GM21825 (cell line): Measurements from ENCODE around the gene GPATCH2L.

Source experiments
- ATAC-seq: cut with Tn5 transposase; IDR thresholded peaks from one replicate; pipeline ENCODE4 v1.9.1; 2021; ENCODE audit warnings: mild to moderate bottlenecking, moderate library complexity; ENCODE audit not compliant: unreplicated experiment

The GPATCH2L gene

GRCh38 chr14:76151398-76152332 lies at the start of gene GPATCH2L:
Gene GPATCH2L (plus strand): TSS chr14:76151922. CDS start chr14:76154364, 2,442 bp downstream.
- ATAC-seq: peak; percentile 90

GRCh38 chr14:76104802-76105355 lies 46.8 kb upstream of the GPATCH2L start:
- ATAC-seq: no peak

GRCh38 chr14:76106188-76106587 lies 45.5 kb upstream of the GPATCH2L start:
- no peak for ATAC-seq

GRCh38 chr14:76109087-76109880 lies 42.4 kb upstream of the GPATCH2L start:
- ATAC-seq: no peak

- no peak for ATAC-seq
Measured at GRCh38 chr14:76112889-76113624, 38.7 kb upstream of the GPATCH2L start.

- no peak for ATAC-seq
Measured at GRCh38 chr14:76113691-76114090, 38.0 kb upstream of the GPATCH2L start.

GRCh38 chr14:76115010-76115422 lies 36.7 kb upstream of the GPATCH2L start:
- no peak for ATAC-seq

- ATAC-seq: no peak
Measured at GRCh38 chr14:76117789-76118484, 33.8 kb upstream of the GPATCH2L start.

GRCh38 chr14:76118594-76118993 lies 33.1 kb upstream of the GPATCH2L start:
- no peak for ATAC-seq

- ATAC-seq: no peak
Measured at GRCh38 chr14:76121089-76121748, 30.5 kb upstream of the GPATCH2L start.

GRCh38 chr14:76123426-76124225 lies 28.1 kb upstream of the GPATCH2L start:
- no peak for ATAC-seq

- ATAC-seq: no peak
Measured at GRCh38 chr14:76125511-76125910, 26.2 kb upstream of the GPATCH2L start.

GRCh38 chr14:76126076-76126475 lies 25.6 kb upstream of the GPATCH2L start:
- no peak for ATAC-seq

GRCh38 chr14:76129851-76130576 lies 21.7 kb upstream of the GPATCH2L start:
- no peak for ATAC-seq

- ATAC-seq: no peak
Measured at GRCh38 chr14:76131071-76131965, 20.4 kb upstream of the GPATCH2L start.

- ATAC-seq: no peak
Measured at GRCh38 chr14:76133103-76133502, 18.6 kb upstream of the GPATCH2L start.

GRCh38 chr14:76134231-76134630 lies 17.5 kb upstream of the GPATCH2L start:
- ATAC-seq: no peak
